Measurements from ENCODE around the gene APOBEC3B.

- TF ChIP-seq, protein P1, sequence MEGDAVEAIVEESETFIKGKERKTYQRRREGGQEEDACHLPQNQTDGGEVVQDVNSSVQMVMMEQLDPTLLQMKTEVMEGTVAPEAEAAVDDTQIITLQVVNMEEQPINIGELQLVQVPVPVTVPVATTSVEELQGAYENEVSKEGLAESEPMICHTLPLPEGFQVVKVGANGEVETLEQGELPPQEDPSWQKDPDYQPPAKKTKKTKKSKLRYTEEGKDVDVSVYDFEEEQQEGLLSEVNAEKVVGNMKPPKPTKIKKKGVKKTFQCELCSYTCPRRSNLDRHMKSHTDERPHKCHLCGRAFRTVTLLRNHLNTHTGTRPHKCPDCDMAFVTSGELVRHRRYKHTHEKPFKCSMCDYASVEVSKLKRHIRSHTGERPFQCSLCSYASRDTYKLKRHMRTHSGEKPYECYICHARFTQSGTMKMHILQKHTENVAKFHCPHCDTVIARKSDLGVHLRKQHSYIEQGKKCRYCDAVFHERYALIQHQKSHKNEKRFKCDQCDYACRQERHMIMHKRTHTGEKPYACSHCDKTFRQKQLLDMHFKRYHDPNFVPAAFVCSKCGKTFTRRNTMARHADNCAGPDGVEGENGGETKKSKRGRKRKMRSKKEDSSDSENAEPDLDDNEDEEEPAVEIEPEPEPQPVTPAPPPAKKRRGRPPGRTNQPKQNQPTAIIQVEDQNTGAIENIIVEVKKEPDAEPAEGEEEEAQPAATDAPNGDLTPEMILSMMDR (IDR thresholded peaks at IDR 0.05): no peak
- no peak for TF ChIP-seq POLR2A (IDR thresholded peaks at IDR 0.05)
Measured at GRCh38 chr22:38996105-38996504, 14.0 kb downstream of the APOBEC3B start.

Measured in esophagus squamous epithelium (tissue), 4 donors.